SK-N-MC (cell line): Measurements from ENCODE around the gene PRKCB.

Experiments
- EZH2 ChIP-seq: fragments of 200-600 bp; sonication (generic); IDR thresholded peaks from one replicate; pipeline ENCODE4 v1.6.1; 2017; ENCODE audit warnings: antibody characterized with exemption
- FOXP2 ChIP-seq: optimal IDR thresholded peaks from 2 replicates; pipeline ENCODE3; 2011; ENCODE audit warnings: mild to moderate bottlenecking, moderate library complexity; ENCODE audit not compliant: insufficient read depth; ENCODE audit errors: extremely low read length, control extremely low read depth
- POLR2AphosphoS5 ChIP-seq: IDR thresholded peaks from 2 replicates; pipeline ENCODE4 v1.6.1; 2012; ENCODE audit warnings: mild to moderate bottlenecking, low read depth, low read length, borderline replicate concordance

DNA sequence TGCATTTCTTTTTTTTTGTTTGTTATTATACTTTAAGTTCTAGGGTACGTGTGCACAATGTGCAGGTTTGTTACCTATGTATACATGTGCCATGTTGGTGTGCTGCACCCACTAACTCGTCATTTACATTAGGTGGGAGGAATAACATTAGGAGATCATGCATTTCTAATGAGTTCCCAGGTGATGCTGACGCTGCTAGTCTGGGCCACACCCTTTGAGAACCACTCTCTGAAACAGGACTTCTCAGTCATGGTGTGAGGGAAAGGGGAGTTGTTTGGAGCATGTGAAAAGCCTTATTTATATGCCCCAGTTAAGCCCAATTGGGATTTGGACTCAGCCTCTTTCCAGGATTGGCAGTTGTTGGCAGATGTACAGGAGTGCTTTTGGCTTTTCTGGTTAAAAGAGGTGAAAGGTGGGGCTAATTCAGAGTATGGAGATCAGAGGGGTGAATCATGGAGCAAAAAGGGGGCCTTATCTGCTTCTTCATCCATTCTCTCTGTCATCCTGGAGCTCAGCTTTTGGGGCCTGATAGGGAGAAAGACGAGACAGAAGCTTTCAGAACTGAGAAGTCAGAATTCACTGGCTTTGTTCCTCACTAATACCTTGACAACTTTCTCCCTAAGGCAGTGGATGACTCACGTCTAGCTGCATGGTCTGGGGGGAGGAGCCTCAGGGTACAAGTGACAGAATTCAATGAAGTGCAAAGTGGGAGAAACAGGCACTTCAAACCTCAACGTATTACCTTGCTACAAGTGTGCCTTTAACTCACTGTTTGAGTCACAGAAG lies 240.3 kb downstream of the PRKCB start:
- TF ChIP-seq POLR2AphosphoS5 (no peak), EZH2 (no peak), FOXP2 (no peak)
